ENCODE results near the gene TBC1D14. TPM values are rescaled to one million over a fixed set of nuclear protein-coding genes. Genes with fewer than 3 reads are reported as not detected.

Gene TBC1D14
- total and polyA plus RNA-seq, 4 donors, result 15.1 to 60.1 (median 46.4) TPM

GRCh38 chr4:7068883-7069282 lies 159.3 kb downstream of the TBC1D14 start:
- DNase-seq (peak in 2 of 3 donors; percentile 14 to 33), ATAC-seq (ENCODE audit: insufficient read depth, low FRiP score) (no peak)
- Histone ChIP-seq H3K27me3 (ENCODE audit: control insufficient read depth in 3 of 3, insufficient read depth in 3 of 3, low read length in 2 of 3) (no peaks in the 10 kb centered on the region), H3K4me1 (ENCODE audit: control insufficient read depth in 5 of 5, insufficient read depth in 5 of 5, low read length in 5 of 5) (peaks cover 5 to 16% (median 8%) of the 10 kb centered on the region in 5 donors), H3K9ac (ENCODE audit: insufficient read depth in 1 of 2, low read length in 2 of 2) (peak overlapping the region in 1 of 2 donors; percentile 86), H3K4me3 (peak overlapping the region; percentile 1), H3K36me3 (ENCODE audit: control insufficient read depth in 4 of 4, insufficient read depth in 4 of 4, low read length in 4 of 4) (peaks cover 0 to 9% (median 6%) of the 10 kb centered on the region in 4 donors), H3K9me3 (ENCODE audit: control insufficient read depth in 4 of 4, insufficient read depth in 3 of 4, low read length in 3 of 4) (no peaks in the 10 kb centered on the region), H3K27ac (ENCODE audit: low read depth in 1 of 2, low read length in 1 of 2) (peak overlapping the region; percentile 94 to 95)
- 6 to 15% methylated on average over 20 of the region's 20 CpGs for WGBS, 2 donors
- TF ChIP-seq, protein P1, sequence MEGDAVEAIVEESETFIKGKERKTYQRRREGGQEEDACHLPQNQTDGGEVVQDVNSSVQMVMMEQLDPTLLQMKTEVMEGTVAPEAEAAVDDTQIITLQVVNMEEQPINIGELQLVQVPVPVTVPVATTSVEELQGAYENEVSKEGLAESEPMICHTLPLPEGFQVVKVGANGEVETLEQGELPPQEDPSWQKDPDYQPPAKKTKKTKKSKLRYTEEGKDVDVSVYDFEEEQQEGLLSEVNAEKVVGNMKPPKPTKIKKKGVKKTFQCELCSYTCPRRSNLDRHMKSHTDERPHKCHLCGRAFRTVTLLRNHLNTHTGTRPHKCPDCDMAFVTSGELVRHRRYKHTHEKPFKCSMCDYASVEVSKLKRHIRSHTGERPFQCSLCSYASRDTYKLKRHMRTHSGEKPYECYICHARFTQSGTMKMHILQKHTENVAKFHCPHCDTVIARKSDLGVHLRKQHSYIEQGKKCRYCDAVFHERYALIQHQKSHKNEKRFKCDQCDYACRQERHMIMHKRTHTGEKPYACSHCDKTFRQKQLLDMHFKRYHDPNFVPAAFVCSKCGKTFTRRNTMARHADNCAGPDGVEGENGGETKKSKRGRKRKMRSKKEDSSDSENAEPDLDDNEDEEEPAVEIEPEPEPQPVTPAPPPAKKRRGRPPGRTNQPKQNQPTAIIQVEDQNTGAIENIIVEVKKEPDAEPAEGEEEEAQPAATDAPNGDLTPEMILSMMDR (IDR thresholded peaks at IDR 0.05; ENCODE audit: control extremely low read depth, extremely low read depth), result no peak

- 38 to 41% methylated on average over 23 of the region's 23 CpGs for WGBS, 2 donors
Observed at GRCh38 chr4:7070729-7071511, 161.3 kb downstream of the TBC1D14 start.

DNA sequence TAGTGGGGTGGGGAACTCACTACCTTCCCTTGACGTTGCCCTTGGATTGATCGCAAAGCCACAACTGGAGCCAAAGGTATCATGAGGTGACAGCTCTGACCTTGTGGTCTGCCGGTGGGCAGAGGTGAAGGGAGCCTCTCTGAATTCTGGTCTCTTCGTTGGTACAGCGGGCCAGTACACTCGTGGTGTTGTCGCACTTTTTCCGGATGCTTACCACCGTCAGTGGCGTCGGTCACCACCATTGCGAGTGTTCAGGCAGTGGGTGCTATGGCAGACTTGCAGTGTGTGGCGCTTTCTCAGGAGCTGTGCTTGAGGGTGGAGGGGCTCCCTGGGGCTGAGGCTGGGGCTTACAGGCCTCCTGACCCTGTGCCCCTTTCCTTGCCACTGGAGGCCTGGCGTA lies 163.4 kb downstream of the TBC1D14 start:
- no peak for DNase-seq
- Histone ChIP-seq H3K36me3 (ENCODE audit: control insufficient read depth in 4 of 4, insufficient read depth in 4 of 4, low read length in 4 of 4) (no peaks in the 10 kb centered on the region), H3K9ac (ENCODE audit: insufficient read depth in 1 of 2, low read length in 2 of 2) (no peak overlapping the region), H3K27me3 (ENCODE audit: control insufficient read depth in 3 of 3, insufficient read depth in 3 of 3, low read length in 2 of 3) (no peaks in the 10 kb centered on the region), H3K27ac (ENCODE audit: low read depth in 1 of 2, low read length in 1 of 2) (no peak overlapping the region), H3K4me3 (no peak overlapping the region), H3K9me3 (ENCODE audit: control insufficient read depth in 4 of 4, insufficient read depth in 3 of 4, low read length in 3 of 4) (no peaks in the 10 kb centered on the region), H3K4me1 (ENCODE audit: control insufficient read depth in 5 of 5, insufficient read depth in 5 of 5, low read length in 5 of 5) (peaks cover 0 to 6% (median 3%) of the 10 kb centered on the region in 5 donors)
- TF ChIP-seq, protein P1 (IDR thresholded peaks at IDR 0.05; ENCODE audit: control extremely low read depth, extremely low read depth), result no peak
- no peak for ATAC-seq (ENCODE audit: insufficient read depth, low FRiP score)
- WGBS, 2 donors, result 88 to 91% methylated on average over 14 of the region's 14 CpGs

More at GRCh38 chr4:7070729-7071511, 161.3 kb downstream of the TBC1D14 start:
- ATAC-seq (ENCODE audit: insufficient read depth, low FRiP score), result no peak
- no peak overlapping the region for H3K4me3 ChIP-seq
- TF ChIP-seq, protein P1 (IDR thresholded peaks at IDR 0.05; ENCODE audit: control extremely low read depth, extremely low read depth), result peak; percentile 99
- no peaks in the 10 kb centered on the region for H3K27me3 ChIP-seq (ENCODE audit: control insufficient read depth in 3 of 3, insufficient read depth in 3 of 3, low read length in 2 of 3)
- no peak overlapping the region for H3K27ac ChIP-seq (ENCODE audit: low read depth in 1 of 2, low read length in 1 of 2)
- H3K9ac ChIP-seq (ENCODE audit: insufficient read depth in 1 of 2, low read length in 2 of 2), result no peak overlapping the region
- DNase-seq, result peak; percentile 75 to 85 (median 84)
- no peaks in the 10 kb centered on the region for H3K36me3 ChIP-seq (ENCODE audit: control insufficient read depth in 4 of 4, insufficient read depth in 4 of 4, low read length in 4 of 4)
- no peaks in the 10 kb centered on the region for H3K9me3 ChIP-seq (ENCODE audit: control insufficient read depth in 4 of 4, insufficient read depth in 3 of 4, low read length in 3 of 4)
- H3K4me1 ChIP-seq (ENCODE audit: control insufficient read depth in 5 of 5, insufficient read depth in 5 of 5, low read length in 5 of 5), result peaks cover 5 to 16% (median 8%) of the 10 kb centered on the region in 5 donors

All from lung (tissue), 12 donors.